Measurements from ENCODE around the gene TNFAIP8L2.
"Not testable (repeated sequence)": the region's sequence is repeated elsewhere in the genome, so short reads cannot be mapped to it uniquely, and the experiment has no call there.

Gene TNFAIP8L2

GRCh38 chr1:151189637-151190445 is 33.4 kb downstream of the TNFAIP8L2 start, which contains the start of gene VPS72:
VPS72 (minus strand) TSS chr1:151190197; CDS start chr1:151190121, 76 bp downstream.
- peak; percentile 74 for DNase-seq (ENCODE audit: low read depth)

GRCh38 chr1:151192047-151192446 is 35.6 kb downstream of the TNFAIP8L2 start:
- DNase-seq (ENCODE audit: low read depth): no peak

GRCh38 chr1:151193304-151193703 is 36.9 kb downstream of the TNFAIP8L2 start:
- no peak for DNase-seq (ENCODE audit: low read depth)

GRCh38 chr1:151193856-151194255 is 37.4 kb downstream of the TNFAIP8L2 start:
- no peak for DNase-seq (ENCODE audit: low read depth)

GRCh38 chr1:151194894-151195594 is 38.6 kb downstream of the TNFAIP8L2 start:
- DNase-seq (ENCODE audit: low read depth): not testable (repeated sequence)

GRCh38 chr1:151196292-151196800 is 39.9 kb downstream of the TNFAIP8L2 start:
- no peak for DNase-seq (ENCODE audit: low read depth)

- no peak for DNase-seq (ENCODE audit: low read depth)
These were observed 41.4 kb downstream of the TNFAIP8L2 start for GRCh38 chr1:151197863-151198253.

- peak; percentile 100 for DNase-seq (ENCODE audit: low read depth)
These were observed 42.0 kb downstream of the TNFAIP8L2 start, which contains the start of gene PIP5K1A for GRCh38 chr1:151198254-151199127. PIP5K1A (plus strand) TSS chr1:151198552; CDS start chr1:151198997, 445 bp downstream.

- no peak for DNase-seq (ENCODE audit: low read depth)
These were observed 43.6 kb downstream of the TNFAIP8L2 start for GRCh38 chr1:151199873-151200581.

GRCh38 chr1:151205381-151205965 is 49.0 kb downstream of the TNFAIP8L2 start:
- DNase-seq (ENCODE audit: low read depth): not testable (repeated sequence)

All from stimulated activated CD8-positive, alpha-beta memory T cell treated with anti-CD3 and anti-CD28 coated beads, Interleukin-12 subunit alpha, Interleukin-12 subunit beta, amount 100 ng/mL, for 1 hour (primary cell).